SJCRH30 (cell line): ENCODE measurements around the gene YWHAB. TPM values are rescaled to one million over a fixed set of nuclear protein-coding genes. Genes with fewer than 3 reads are reported as not detected.

Source experiments
- DNase-seq, 2 experiments: peaks; one replicate each; pipeline ENCODE4 v3.0.0-alpha.2; 2015 to 2020
- H3K27ac ChIP-seq: fragments of 250-450 bp; sonication (Bioruptor Pico); 2 replicates; pipeline ENCODE4 v1.5.1; 2020; ENCODE audit warnings: mild to moderate bottlenecking, moderate library complexity
- H3K27me3 ChIP-seq: fragments of 250-450 bp; sonication (Bioruptor Pico); 2 replicates; pipeline ENCODE4 v1.5.1; 2020; ENCODE audit warnings: mild to moderate bottlenecking, moderate library complexity
- H3K36me3 ChIP-seq: fragments of 250-450 bp; sonication (Bioruptor Pico); 2 replicates; pipeline ENCODE4 v1.5.1; 2020; ENCODE audit warnings: mild to moderate bottlenecking, moderate library complexity
- H3K4me1 ChIP-seq: fragments of 250-450 bp; sonication (Bioruptor Pico); 2 replicates; pipeline ENCODE4 v1.5.1; 2020; ENCODE audit warnings: mild to moderate bottlenecking, moderate library complexity
- H3K4me3 ChIP-seq: fragments of 250-450 bp; sonication (Bioruptor Pico); 2 replicates; pipeline ENCODE4 v1.5.1; 2020; ENCODE audit warnings: mild to moderate bottlenecking, moderate library complexity
- H3K9me3 ChIP-seq: fragments of 250-450 bp; sonication (Bioruptor Pico); replicated peaks from 2 replicates; pipeline ENCODE4 v1.5.1; 2020; ENCODE audit warnings: mild to moderate bottlenecking, moderate library complexity
- total RNA-seq: library from RNA; depleted of rRNA; stranded (reverse); fragments of >200 nt; shearing (Covaris generic); gene quantifications from 2 replicates; pipeline ENCODE4 v1.2.3, GENCODE V29; 2014

Gene YWHAB
- total RNA-seq, 1 experiment from 2014 or later: 151 TPM

- H3K9me3 ChIP-seq: no peaks in the 10 kb centered on the region
- no peak for DNase-seq
- no peaks in the 10 kb centered on the region; the same call in 1 of the 2 replicates for H3K4me1 ChIP-seq
- H3K27me3 ChIP-seq: no peaks in the 10 kb centered on the region
- peaks cover 12% of the 10 kb centered on the region for H3K36me3 ChIP-seq
- H3K27ac ChIP-seq: no peak overlapping the region
- no peak overlapping the region for H3K4me3 ChIP-seq
Measured at GRCh38 chr20:44914924-44915323, 29.4 kb downstream of the YWHAB start.

GRCh38 chr20:44916586-44916985 is 31.1 kb downstream of the YWHAB start:
- no peaks in the 10 kb centered on the region for H3K4me1 ChIP-seq
- no peaks in the 10 kb centered on the region for H3K9me3 ChIP-seq
- no peaks in the 10 kb centered on the region for H3K27me3 ChIP-seq
- H3K4me3 ChIP-seq: no peak overlapping the region
- no peak overlapping the region for H3K27ac ChIP-seq
- H3K36me3 ChIP-seq: peaks cover 13% of the 10 kb centered on the region
- DNase-seq: no peak

DNA sequence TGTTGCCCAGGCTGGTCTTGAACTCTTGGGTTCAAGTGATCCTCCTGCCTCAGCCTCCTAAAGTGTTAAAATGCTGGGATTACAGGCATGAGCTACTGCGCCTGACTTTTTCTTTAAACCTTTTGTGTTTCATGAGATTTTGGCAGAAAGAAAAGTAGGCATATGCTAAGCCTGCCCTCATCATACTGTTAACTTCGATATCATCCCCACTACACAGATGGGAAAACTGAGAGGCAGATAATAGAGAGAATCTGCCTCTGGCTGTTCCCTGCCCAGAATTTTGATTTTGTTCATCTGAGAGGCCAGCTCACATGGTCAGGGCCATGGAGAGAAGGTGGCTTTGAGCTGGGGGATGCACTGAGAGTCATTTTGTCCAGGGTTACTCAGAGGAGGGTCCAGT is 31.9 kb downstream of the YWHAB start:
- Histone ChIP-seq H3K9me3 (no peaks in the 10 kb centered on the region), H3K36me3 (peaks cover 13% of the 10 kb centered on the region), H3K27ac (no peak overlapping the region), H3K4me1 (no peaks in the 10 kb centered on the region), H3K4me3 (no peak overlapping the region), H3K27me3 (no peaks in the 10 kb centered on the region)
- DNase-seq: no peak

DNA sequence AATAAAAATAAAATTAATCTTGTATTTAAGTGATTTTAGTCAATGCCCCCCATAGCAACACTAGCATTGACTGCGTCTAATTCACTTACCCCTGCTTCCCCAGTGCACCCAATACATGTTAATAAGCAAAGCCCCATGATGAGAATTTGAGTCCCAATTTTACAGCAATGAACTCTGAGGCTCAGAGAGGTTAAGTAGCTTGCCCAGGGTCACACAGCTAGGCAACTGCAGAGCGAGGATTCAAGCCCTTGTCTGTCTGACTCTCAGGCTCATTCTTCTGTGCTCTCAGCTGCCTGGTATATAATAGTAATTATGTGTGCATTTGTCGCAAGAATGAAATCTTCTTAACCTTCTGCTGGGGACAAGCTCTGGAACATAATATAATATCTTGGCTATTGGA is 32.8 kb downstream of the YWHAB start:
- Histone ChIP-seq H3K4me3 (no peak overlapping the region), H3K36me3 (peaks cover 11% of the 10 kb centered on the region; the same call in 1 of the 2 replicates), H3K27ac (no peak overlapping the region), H3K27me3 (no peaks in the 10 kb centered on the region), H3K4me1 (no peaks in the 10 kb centered on the region), H3K9me3 (no peaks in the 10 kb centered on the region)
- no peak for DNase-seq

GRCh38 chr20:44918761-44919160 is 33.3 kb downstream of the YWHAB start:
- Histone ChIP-seq H3K27me3 (no peaks in the 10 kb centered on the region), H3K9me3 (no peaks in the 10 kb centered on the region), H3K4me1 (no peaks in the 10 kb centered on the region), H3K36me3 (peaks cover 11% of the 10 kb centered on the region; the same call in 1 of the 2 replicates), H3K27ac (no peak overlapping the region), H3K4me3 (no peak overlapping the region)
- DNase-seq: no peak

- Histone ChIP-seq H3K27me3 (no peaks in the 10 kb centered on the region), H3K4me1 (no peaks in the 10 kb centered on the region), H3K4me3 (no peak overlapping the region), H3K27ac (no peak overlapping the region), H3K36me3 (peaks cover 17% of the 10 kb centered on the region), H3K9me3 (no peaks in the 10 kb centered on the region)
- no peak for DNase-seq
Measured at GRCh38 chr20:44921447-44921846, 35.9 kb downstream of the YWHAB start.

- no peak overlapping the region for H3K4me3 ChIP-seq
- H3K4me1 ChIP-seq: no peaks in the 10 kb centered on the region
- no peaks in the 10 kb centered on the region for H3K9me3 ChIP-seq
- no peak for DNase-seq
- no peak overlapping the region for H3K27ac ChIP-seq
- H3K36me3 ChIP-seq: peaks cover 12% of the 10 kb centered on the region
- no peaks in the 10 kb centered on the region for H3K27me3 ChIP-seq
Measured at GRCh38 chr20:44924541-44924940, 39.0 kb downstream of the YWHAB start.

GRCh38 chr20:44928595-44928994 is 43.1 kb downstream of the YWHAB start:
- Histone ChIP-seq H3K4me3 (no peak overlapping the region), H3K27ac (no peak overlapping the region), H3K36me3 (peaks cover 19% of the 10 kb centered on the region), H3K4me1 (no peaks in the 10 kb centered on the region), H3K9me3 (no peaks in the 10 kb centered on the region), H3K27me3 (no peaks in the 10 kb centered on the region)
- DNase-seq: no peak

DNA sequence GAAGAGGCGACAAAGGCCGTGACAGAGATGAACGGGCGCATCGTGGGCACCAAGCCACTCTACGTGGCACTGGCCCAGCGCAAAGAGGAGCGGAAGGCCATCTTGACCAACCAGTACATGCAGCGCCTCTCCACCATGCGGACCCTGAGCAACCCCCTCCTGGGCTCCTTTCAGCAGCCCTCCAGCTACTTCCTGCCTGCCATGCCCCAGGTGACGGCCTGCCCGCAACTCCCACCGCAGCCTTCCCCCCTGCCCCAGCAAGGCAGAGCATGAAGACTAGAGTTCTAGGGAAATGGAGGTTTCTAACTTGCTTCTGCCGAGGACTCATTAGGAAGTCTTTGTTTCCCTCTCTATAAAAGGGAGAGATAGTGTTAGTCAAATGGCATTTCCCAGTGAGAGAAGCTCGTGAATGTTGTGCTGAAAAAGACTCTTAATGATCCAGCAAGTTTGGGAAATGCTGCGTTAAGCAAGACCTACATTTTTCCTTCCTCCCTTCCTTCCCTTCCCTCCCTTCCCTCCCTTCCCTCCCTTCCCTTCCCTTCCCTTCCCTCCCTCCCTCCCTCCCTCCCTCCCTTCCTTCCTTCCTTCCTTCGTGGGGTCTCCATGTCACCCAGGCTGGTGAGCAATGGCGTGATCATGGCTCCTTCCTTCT is 45.1 kb downstream of the YWHAB start:
- no peak for DNase-seq
- H3K36me3 ChIP-seq: peaks cover 23% of the 10 kb centered on the region
- H3K4me1 ChIP-seq: no peaks in the 10 kb centered on the region
- H3K4me3 ChIP-seq: no peak overlapping the region
- H3K9me3 ChIP-seq: no peaks in the 10 kb centered on the region
- no peaks in the 10 kb centered on the region for H3K27me3 ChIP-seq
- no peak overlapping the region for H3K27ac ChIP-seq

GRCh38 chr20:44931911-44932310 is 46.4 kb downstream of the YWHAB start:
- no peak overlapping the region for H3K27ac ChIP-seq
- DNase-seq: no peak
- no peak overlapping the region for H3K4me3 ChIP-seq
- no peaks in the 10 kb centered on the region for H3K9me3 ChIP-seq
- H3K36me3 ChIP-seq: peaks cover 15% of the 10 kb centered on the region
- no peaks in the 10 kb centered on the region for H3K4me1 ChIP-seq
- H3K27me3 ChIP-seq: no peaks in the 10 kb centered on the region

DNA sequence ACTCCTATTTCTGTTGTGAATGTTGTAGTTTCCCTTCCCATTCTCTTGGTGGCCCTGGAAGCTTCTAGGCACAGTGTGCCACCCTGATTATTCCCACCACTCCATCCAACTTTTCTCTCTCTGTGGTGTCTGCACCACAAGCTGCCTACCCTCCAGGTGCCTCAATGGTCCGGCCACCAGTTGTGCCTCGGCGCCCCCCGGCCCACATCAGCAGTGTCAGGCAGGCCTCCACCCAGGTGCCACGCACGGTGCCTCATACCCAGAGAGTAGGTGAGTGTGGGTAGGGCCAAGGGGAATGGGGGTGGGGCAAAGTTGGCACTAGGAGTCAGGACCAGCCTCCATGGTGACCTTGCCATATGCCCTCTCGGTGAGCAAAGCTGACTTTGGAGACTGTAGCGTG is 47.4 kb downstream of the YWHAB start:
- H3K36me3 ChIP-seq: peaks cover 15% of the 10 kb centered on the region
- no peak overlapping the region for H3K4me3 ChIP-seq
- H3K27me3 ChIP-seq: no peaks in the 10 kb centered on the region
- no peak overlapping the region for H3K27ac ChIP-seq
- no peaks in the 10 kb centered on the region for H3K4me1 ChIP-seq
- no peaks in the 10 kb centered on the region for H3K9me3 ChIP-seq
- no peak for DNase-seq

GRCh38 chr20:44936510-44936909 is 51.0 kb downstream of the YWHAB start:
- Histone ChIP-seq H3K4me3 (no peak overlapping the region), H3K36me3 (peaks cover 23% of the 10 kb centered on the region), H3K27ac (no peak overlapping the region), H3K9me3 (no peaks in the 10 kb centered on the region), H3K27me3 (no peaks in the 10 kb centered on the region), H3K4me1 (no peaks in the 10 kb centered on the region)
- no peak for DNase-seq

DNA sequence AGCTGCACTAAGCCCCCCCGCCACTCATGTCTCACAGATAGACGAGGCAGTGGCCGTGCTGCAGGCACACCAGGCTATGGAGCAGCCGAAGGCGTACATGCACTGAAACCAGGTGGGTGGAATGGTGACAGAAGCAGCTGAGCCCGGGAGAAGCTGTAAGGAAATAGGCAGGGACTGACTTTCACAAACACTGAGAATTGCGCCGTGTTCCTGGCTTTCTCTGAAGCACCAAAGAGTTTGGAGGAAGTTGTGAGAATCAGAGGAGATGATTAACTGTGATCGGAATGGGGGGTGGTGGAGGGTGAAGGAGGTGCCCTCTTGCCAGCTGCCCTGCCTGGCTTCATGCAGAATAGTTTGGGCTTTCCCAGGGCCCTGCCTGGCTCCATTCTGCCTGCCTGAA is 53.1 kb downstream of the YWHAB start:
- H3K4me1 ChIP-seq: no peaks in the 10 kb centered on the region
- H3K4me3 ChIP-seq: no peak overlapping the region
- DNase-seq: no peak
- no peaks in the 10 kb centered on the region for H3K27me3 ChIP-seq
- peaks cover 33% of the 10 kb centered on the region for H3K36me3 ChIP-seq
- H3K27ac ChIP-seq: no peak overlapping the region
- no peaks in the 10 kb centered on the region for H3K9me3 ChIP-seq

GRCh38 chr20:44941120-44941691 is 55.7 kb downstream of the YWHAB start:
- DNase-seq: no peak
- Histone ChIP-seq H3K27me3 (no peaks in the 10 kb centered on the region), H3K9me3 (no peaks in the 10 kb centered on the region), H3K27ac (no peak overlapping the region), H3K4me1 (no peaks in the 10 kb centered on the region), H3K4me3 (no peak overlapping the region), H3K36me3 (peaks cover 48% of the 10 kb centered on the region)

GRCh38 chr20:44942264-44942973 is 56.9 kb downstream of the YWHAB start:
- peaks cover 59% of the 10 kb centered on the region for H3K36me3 ChIP-seq
- H3K4me1 ChIP-seq: no peaks in the 10 kb centered on the region
- no peak overlapping the region for H3K4me3 ChIP-seq
- H3K9me3 ChIP-seq: no peaks in the 10 kb centered on the region
- no peaks in the 10 kb centered on the region for H3K27me3 ChIP-seq
- DNase-seq: no peak
- H3K27ac ChIP-seq: no peak overlapping the region
